Measurements from ENCODE around the gene DHX40.
"Not testable (repeated sequence)": the region's sequence is repeated elsewhere in the genome, so short reads cannot be mapped to it uniquely, and the experiment has no call there.

The DHX40 gene

DNA sequence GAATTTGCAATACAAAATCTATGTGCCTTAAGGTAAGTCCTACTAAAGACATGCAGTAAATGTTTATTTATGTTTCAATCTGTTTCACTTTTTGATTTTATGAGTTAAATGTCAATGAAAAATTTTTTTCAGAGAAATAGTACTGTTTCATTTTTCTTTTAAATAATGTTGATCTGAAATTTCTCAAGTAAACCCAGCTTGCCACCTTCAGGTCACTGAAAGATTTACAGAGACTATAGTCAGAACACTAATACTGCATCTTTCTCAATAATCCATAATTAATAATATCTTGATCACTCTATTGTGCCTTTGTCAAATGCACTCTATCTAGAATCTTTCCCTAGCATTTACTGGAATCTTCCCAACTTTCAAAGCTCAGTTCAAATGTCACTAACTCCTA, 6.5 kb upstream of the DHX40 start:
- no peak for DNase-seq (ENCODE audit: low read depth)

DNA sequence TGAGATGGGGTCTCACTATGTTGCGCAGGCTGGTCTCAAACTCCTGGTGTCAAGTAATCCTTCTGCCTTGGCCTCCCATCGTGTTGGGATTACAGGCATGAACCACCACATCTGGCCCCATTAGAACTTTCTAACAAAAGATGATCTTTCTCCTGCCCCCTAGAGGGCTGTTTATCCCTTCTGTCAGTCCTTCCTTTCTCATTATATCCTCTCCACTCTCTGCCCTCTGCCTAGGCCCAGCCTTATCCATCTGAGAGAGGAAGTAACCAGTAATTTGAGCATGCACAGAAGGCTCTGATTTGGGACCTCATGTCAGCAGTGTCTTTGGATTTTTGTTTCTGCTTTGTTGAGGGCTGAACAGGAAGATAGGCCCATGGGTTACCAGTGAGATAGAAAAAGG, 4.4 kb upstream of the DHX40 start:
- DNase-seq (ENCODE audit: low read depth), result no peak

DNA sequence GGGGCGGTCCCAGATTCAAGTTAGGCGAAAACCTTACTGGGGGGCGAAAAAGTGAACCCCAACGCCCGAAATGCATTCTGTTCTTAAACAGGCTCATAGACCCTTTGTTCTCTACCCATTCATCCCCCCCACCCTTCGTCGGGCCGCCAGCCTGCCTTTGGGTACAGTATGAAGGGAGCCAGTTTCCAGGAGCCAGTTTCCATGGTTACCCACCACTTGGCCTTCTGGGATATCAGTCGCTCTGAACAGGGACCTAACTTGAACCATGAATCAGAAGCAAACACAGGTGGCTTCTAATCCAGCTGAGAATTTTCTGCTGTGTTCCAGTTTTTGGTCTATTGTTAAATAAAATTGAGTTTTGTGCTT, 532 bp downstream of the DHX40 start:
- peak; percentile 60 for DNase-seq (ENCODE audit: low read depth)

DNA sequence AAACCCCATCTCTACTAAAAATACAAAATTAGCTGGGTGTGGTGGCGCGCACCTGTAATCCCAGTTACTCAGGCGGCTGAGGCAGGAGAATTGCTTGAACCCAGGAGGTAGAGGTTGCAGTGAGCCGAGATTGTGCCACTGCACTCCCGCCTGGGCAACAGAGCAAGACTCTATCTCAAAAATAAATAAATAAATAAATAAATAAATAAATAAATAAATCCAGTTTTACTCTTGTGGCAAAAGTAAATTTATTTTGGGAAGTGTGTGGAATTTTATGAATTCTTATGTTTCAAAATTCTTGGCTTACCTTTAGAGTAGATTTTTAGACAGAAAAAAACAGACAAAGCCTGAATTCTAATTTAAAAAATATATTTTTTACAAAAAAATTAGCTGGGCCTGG, 3.7 kb downstream of the DHX40 start:
- DNase-seq (ENCODE audit: low read depth), result not testable (repeated sequence)

DNA sequence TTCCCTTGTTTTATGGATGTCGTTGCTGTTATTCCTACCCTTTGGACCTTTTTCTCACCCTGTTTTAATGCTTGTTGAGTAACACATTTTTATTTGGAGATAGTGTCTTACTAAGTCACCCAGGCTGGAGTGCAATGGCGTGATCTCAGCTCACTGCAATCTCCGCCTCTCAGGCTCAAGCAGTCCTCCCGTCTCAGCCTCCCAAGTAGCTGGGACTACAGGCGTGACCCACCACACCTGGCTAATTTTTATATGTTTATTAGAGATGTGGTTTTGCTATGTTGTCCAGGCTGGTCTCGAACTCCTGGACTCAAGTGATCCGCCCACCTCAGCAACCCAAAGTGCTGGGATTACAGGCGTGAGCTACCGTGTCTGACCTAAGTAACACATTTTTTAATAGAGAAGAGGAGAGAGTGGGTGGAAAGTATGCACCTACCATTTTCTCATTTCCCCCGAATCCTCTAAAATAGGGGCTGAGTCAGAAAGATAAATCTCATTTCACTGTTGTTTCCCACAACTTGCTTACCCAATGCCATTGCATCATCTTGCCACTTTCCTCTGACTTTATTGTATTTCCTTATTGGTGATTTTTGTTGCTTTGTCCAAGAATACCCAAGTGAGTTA, 7.0 kb downstream of the DHX40 start:
- no peak for DNase-seq (ENCODE audit: low read depth)

DNA sequence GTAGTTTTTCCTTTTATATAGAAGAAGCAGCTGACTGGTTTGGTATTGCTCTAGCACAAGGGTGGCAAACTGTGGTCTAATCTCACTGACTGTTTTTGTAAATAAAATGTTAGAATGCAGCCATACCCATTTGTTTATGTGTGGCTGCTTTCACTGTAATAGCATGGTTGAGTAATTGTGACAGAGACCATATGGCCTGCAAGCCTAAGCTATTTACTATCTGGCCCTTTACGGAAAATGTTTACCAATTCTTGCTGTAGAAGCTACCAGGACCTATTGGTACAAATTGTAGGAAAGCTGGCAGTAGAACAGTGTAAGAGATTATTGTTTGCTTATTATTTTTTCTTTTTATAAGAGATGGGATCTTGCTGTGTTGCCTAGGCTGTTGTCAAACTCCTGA, 18.8 kb downstream of the DHX40 start:
- DNase-seq (ENCODE audit: low read depth), result not testable (repeated sequence)

DNA sequence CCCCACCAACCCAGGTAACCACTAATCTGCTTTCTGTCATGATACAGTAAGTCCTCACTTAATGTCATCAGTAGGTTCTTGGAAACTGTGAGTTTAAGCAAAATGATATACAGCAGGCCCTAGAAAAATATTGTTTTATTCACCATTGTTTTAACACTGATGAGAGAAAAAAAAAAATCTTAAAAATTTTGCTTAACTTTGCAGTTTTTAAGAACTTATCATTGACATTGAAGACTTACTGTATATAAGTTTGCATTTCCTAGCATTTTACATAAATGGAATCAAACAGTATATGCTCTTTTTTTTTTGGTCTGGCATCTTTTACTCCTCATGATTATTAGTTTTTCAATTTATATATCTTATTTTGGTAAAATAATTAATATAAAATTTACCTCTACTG, 34.8 kb downstream of the DHX40 start:
- DNase-seq (ENCODE audit: low read depth), result no peak

DNA sequence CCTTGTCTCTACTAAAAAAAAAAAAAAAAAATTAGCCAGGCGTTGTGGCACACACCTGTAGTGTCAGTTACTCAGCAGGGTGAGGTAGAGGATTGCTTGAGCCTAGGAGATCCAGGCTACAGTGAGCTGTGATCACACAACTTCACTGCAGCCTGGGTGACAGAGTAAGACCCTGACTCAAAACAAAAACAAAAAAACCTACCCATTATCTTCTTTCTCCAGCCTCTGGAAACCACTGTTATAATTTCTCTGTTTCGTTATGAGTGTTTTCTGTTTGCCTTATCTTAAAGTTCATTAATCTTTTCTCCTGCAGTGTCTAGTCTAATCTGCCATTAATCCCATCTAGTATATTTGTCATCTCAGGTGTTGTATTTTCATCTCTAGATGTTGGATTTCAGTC, 35.7 kb downstream of the DHX40 start:
- no peak for DNase-seq (ENCODE audit: low read depth)

DNA sequence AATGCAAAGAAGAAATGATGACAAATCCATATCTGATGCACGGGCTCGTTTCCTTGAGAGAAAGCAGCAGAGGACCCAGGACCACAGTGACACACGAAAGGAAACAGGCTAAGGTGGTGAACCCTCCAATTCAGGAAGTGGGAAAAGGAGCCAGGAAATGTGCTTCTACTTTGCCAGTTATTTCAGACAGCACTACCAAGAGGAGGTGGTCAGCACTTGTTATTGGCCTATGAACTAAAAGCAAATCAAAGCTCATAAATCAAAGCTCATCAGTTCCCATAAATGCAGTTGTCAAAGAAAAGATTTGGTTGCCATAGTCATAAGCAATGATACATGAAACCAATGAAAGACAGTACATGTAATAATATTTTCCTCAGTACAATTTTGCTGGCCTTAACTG, 41.7 kb downstream of the DHX40 start:
- no peak for DNase-seq (ENCODE audit: low read depth)

DNA sequence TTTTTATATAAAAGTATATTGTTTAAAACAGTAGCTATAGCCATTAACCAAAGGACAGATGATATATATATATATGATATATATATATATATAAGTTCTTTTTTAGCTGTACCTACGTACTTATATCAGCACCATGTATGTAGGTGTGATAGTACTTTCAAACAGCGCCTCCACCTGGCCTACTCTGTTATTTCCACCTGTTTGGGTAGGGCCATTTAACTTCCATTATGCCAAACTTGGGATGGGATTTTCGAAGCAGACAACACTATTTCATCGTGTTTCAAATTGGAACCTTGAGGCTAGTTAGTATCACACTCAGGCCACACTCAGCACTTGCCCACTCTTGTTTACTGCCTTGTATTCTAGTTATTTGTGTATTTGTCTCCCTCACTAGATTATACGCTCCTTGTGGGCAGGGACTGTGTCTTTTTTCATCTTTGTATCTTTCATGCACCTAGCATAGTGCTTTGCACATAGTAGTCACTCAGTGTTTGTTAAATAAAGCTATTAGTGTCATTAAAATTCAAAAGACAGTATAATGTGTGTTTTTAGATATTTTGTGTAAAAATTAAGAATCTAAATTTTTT, 42.5 kb downstream of the DHX40 start:
- DNase-seq (ENCODE audit: low read depth), result no peak

DNA sequence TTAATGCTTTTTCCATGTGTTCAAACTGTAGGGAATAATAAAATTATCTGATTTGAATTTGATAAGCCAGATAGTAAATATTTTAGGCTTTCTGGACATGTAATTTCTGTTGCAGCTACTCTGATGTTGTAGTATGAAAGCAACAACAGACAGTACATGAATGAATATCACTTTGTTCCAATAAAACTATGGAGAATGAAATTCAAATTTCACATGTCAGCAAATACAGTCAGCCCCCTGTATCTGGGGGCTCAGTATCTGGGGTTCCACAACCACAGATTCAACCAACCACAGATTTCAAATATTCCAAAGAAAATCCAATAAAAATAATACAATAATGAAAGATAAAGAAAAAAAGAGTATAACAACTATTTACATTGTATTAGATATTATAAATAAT, 46.1 kb downstream of the DHX40 start:
- DNase-seq (ENCODE audit: low read depth), result no peak

DNA sequence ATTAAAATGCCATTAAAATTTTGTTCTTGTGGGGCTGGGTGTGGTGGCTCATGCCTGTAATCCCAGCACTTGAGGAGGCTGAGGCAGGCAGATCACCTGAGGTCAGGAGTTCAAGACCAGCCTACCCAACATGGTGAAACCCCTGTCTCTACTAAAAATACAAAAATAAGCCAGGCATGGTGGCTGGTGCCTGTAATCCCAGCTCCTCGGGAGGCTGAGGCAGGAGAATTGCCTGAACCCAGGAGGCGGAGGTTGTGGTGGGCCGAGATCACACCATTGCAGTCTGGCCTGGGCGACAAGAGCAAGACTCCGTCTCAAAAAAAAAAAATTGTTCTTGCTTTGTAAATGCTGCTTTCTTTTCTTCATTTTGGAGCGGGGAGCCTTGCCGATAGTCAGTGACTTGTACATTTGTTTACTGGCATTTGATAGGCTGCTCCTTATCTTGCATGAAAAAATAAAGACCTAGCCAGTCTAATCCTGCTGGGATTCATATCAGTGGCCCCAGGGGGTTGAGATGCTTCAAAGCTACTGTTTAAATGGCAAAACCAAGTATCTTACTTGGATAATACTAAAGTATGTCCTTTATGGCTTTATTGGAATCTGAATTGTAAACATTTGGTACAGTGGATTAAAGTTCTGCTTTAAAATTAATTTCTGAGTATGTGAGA, 51.0 kb downstream of the DHX40 start:
- DNase-seq (ENCODE audit: low read depth), result no peak

DNA sequence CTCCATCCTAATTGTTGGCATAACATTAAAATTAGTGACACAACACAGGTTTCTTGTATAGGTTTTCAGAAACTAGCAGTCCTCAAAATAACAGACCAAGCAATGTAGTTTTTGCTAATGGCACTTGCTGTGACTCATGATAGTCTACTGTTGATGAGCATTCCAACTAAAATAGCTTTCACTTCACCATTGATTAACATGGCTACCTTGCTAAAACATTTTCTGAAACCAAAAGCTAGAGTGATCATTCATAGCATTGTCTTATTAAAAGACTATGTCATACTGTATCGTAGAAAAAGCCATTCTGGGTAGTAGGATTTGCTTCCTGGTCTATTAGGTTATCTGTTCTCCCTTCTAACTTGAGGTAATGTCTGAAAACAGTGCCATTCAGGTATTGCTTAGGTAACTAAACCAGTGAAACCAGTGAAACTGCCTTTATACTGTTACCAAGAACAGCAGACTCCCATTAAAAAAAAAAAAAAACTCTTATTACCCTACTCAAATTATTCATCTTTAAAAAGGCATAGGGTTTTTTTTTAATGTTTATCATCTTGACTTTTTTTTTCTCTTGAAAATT, 51.8 kb downstream of the DHX40 start:
- DNase-seq (ENCODE audit: low read depth), result no peak

DNA sequence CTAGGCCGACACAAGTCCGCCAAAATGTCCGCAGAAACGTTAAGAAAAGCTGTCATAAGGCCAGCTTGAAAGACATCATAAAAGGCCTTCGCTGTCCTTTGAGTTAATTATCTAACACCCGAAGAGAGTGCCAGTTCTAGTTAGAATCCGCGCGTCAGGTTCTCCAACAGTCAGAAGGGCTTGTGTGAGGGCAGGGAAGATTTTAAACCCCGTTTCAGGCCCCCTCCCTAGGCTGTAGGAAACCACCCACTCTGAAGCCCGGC, 53.6 kb downstream of the DHX40 start:
- peak; percentile 39 for DNase-seq (ENCODE audit: low read depth)

DNA sequence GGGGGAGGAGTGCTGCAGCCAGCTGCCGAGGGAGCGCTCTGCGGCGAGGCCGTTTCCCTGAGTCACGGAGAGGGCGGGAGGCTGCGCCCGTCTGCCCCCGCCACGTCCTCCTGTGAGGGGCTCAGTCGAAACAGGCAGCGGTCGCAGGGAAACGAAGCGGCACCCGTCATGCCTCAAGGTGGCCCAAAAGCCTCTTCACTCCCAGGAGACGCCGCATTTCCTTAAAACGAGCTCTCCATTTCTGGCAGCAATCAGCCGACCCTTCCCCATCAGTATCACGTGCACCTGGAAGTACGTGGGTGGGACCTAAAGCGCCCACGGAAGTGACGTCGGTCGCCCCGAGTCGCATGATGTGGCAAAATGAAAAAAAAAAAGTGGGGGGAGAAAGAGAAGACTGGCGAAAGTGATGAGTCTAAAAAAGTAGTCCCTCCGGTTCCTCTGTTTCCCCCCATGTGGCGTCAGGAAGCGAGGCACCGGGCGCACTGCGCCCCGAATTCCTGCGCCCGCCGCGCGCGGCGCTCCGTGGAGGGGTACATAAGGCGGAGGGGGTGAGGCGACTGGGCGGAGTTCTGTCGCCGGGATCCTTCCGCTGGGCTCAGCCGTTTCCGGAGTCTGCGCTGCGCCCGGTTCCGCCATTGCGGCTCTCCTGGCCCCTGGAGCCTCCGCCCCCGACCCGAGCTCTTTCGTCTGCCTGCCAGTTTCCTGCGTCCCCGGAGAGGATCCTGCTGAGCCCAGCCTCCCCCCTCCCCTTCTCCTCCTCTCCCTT, 54.1 kb downstream of the DHX40 start, which contains the start of gene CLTC:
Gene CLTC, plus strand, starts transcription at position 598 of the 766 bp plus-strand sequence. CDS start 237 bp downstream, outside the sequence.
- peak; percentile 98 for DNase-seq (ENCODE audit: low read depth)

DNA sequence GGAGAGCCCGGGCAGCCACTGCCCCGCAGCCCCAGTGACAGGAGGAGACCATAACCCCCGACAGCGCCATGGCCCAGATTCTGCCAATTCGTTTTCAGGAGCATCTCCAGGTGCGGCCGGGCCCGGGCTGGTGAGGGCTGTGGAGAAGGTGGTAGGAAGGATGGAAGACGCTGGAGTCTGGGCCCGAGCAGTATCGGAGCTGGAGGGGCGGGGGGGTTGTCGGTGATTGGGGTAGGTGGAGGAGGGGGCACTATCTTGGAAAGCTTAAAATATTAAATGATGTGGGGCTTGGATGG, 54.6 kb downstream of the DHX40 start:
- no peak for DNase-seq (ENCODE audit: low read depth)

DNA sequence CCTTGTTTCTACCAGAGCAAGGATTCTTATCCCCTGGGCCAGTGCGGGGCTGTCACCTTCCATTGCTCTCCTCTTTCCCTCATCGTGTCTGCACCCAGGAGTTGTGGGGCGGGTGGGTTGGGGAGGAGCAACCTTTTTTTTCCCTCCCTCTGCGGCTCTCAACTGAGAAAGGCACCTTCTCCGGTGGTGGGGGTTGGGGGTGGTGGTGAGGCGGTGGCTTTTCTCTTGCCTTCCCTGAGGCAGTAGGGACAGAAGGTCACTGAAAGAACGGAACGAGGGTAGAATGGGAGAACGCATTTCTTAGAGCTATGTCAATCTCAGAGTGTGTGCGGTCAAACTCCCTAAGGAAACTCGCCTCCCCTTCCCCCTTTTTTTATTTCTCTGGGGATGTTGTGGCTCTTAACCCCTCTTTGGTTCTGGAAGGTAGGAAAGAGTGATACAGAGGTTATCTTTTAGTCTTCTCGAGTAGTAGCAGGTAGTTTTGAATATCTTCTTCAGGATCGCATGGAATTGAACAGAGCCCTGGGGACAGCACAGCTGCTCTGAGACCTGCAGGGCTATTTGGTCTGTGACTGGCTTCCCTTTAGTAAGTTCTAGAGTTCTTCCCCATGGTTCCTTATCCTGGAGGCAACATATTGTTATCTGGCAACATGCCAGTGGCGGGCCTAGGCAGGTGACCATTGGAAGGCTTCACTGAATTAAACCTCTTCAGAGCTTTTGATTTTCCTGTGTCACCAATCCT, 55.3 kb downstream of the DHX40 start:
- DNase-seq (ENCODE audit: low read depth), result no peak

DNA sequence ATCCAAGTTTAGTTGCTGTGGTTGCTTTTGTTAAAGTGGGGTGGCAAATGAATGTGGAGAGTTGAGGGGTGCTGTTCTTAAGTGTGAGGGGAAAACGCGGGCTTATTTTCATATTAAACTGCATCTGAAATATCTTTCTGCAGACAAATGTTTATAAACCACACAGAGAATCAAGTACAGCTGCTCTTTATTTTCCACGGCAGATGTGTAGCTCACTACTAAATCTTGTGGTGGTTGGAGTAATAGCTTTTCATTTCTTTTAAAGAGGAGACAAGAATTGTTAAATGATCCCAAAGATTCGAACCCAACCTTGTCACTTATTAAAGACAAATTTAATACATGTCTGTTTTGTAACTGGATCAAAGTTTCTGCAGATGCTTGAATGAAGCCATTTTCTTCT, 56.4 kb downstream of the DHX40 start:
- no peak for DNase-seq (ENCODE audit: low read depth)

DNA sequence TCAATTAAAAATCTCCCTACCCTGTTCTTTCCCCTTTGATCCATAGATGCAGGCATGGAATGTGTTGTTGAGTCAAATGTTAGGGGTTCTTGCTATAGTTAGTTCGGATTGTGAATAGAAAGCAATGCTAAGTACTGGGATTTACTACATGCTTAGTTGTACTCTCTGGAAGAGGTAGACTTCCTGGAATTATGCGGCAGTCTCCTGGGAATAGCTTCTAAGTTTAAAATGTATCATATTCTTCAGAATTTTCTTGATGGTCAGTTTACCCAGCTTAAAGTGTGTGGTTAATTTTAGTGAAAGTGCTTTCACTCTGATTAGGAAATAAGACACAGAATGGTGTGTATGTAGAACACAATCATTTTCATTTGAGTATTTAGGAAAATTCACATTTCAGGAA, 57.7 kb downstream of the DHX40 start:
- no peak for DNase-seq (ENCODE audit: low read depth)

DNA sequence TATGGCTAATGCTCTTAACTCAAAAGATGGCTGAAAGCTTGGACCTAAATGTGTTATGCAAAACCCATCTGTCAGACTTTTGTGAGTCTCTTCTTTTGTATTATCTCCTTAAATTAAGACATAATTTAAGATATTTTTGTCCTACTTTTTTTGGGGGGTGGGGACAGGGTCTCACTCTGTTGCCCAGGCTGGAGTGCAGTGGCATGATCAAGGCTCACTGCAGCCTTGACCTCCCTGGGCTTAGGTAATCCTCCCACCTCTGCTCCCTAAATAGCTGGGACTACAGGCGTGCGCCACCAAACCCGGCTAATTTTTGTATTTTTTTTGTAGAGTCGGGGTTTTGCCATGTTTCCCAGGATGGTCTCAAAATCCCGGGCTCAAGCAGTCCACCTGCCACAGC, 61.3 kb downstream of the DHX40 start:
- DNase-seq (ENCODE audit: low read depth), result no peak

DNA sequence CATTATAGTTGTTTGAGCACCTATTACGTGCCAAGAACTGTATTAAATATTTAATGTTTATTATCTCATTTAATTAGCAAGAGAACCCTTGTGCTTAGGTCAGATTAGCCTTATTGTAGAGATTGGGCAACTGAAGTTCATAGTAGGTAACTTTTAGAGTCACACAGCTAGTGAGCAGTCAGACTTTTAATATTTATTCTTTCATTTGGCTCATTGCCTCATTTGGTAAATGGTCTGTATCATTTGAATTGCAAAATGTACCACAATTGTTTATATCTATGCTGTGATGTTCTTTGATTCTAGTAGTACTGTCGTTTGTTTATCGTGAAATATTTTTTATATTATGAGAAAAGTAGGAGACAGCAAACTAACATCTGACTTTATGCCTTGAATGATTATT, 61.9 kb downstream of the DHX40 start:
- no peak for DNase-seq (ENCODE audit: low read depth)

DNA sequence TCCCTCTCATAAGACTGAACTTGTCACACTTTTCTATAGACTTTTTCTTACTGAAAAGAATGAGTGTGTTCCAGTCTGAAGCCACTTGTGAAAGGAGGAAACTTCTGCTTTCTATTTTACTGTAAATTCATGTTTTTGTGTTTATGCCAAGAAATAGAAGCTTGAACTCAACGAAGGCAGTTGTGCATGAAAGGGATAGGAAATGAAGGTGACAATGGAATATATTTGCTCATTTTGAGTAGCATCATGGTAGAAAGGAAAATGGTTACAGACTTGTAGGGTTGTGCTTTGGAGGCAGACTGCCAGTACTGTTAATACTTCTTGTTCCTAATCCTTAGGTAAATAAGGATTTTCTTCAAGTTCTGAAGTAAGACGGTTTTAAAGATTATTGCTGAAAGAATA, 62.4 kb downstream of the DHX40 start:
- no peak for DNase-seq (ENCODE audit: low read depth)

Measured in HS-5 (cell line).